IMR-90 (cell line): ENCODE measurements around the gene HEBP1. TPM values are rescaled to one million over a fixed set of nuclear protein-coding genes. Genes with fewer than 3 reads are reported as not detected.

Source experiments
- ATAC-seq: fragments of 200-7000 bp; cut with Tn5 transposase; 2 replicates; pipeline ENCODE4 v1.9.1; 2020; ENCODE audit warnings: low read depth, mild to moderate bottlenecking, moderate library complexity
- BruUV-seq: library from RNA; stranded (reverse); fragments of 400-500 nt; replicated peaks from 2 replicates; lab custom pipeline; 2021; lab: Mats Ljungman, UMichigan
- CTCF ChIA-PET: fragments of 300-600 bp; formaldehyde crosslinking; extraction: SDS; loops from one replicate; lab custom pipeline; 2021; ENCODE audit warnings: antibody characterized with exemption; lab: Yijun Ruan, JAX
- POLR2A ChIA-PET: fragments of 300-600 bp; sonication (Branson Sonifier 250); formaldehyde crosslinking; loops from one replicate; lab custom pipeline; 2022; ENCODE audit warnings: antibody characterized with exemption; ENCODE audit not compliant: unreplicated experiment; lab: Charles Lee
- DNase-seq: peaks from one replicate; pipeline ENCODE4 v3.0.0; 2013
- H2AFZ ChIP-seq: replicated peaks from 2 replicates; pipeline ENCODE3; 2013; ENCODE audit warnings: low read length, mild to moderate bottlenecking; ENCODE audit not compliant: poor library complexity
- H2AK5ac ChIP-seq: 2 replicates; pipeline ENCODE4 v1.6.1; 2013; ENCODE audit warnings: low read depth, low read length, inconsistent platforms
- H2AK9ac ChIP-seq: replicated peaks from 2 replicates; pipeline ENCODE3; 2013; ENCODE audit warnings: mild to moderate bottlenecking, low read depth, low read length, moderate library complexity; ENCODE audit not compliant: poor library complexity
- H2BK120ac ChIP-seq: 2 replicates; pipeline ENCODE4 v1.6.1; 2013; ENCODE audit warnings: low read depth, low read length, inconsistent platforms
- H2BK15ac ChIP-seq: 3 replicates; pipeline ENCODE4 v1.6.1; 2013; ENCODE audit warnings: low read depth, low read length, inconsistent platforms
- H2BK20ac ChIP-seq: 2 replicates; pipeline ENCODE4 v1.6.1; 2013; ENCODE audit warnings: low read depth, mild to moderate bottlenecking, inconsistent platforms, low read length, moderate library complexity
- H2BK5ac ChIP-seq: 2 replicates; pipeline ENCODE4 v1.6.1; 2013; ENCODE audit warnings: mild to moderate bottlenecking, low read depth, low read length, inconsistent platforms; ENCODE audit not compliant: poor library complexity, severe bottlenecking
- H3K14ac ChIP-seq: replicated peaks from 2 replicates; pipeline ENCODE4 v1.6.1; 2013; ENCODE audit warnings: low read depth, low read length, inconsistent platforms
- H3K18ac ChIP-seq: 2 replicates; pipeline ENCODE4 v1.6.1; 2013; ENCODE audit warnings: low read depth, low read length, control low read depth
- H3K23ac ChIP-seq: 2 replicates; pipeline ENCODE4 v1.6.1; 2013; ENCODE audit warnings: low read depth, low read length, inconsistent platforms
- H3K27ac ChIP-seq: 2 replicates; pipeline ENCODE4 v1.5.1; 2013; ENCODE audit warnings: mild to moderate bottlenecking, control low read depth, low read length; ENCODE audit not compliant: insufficient read depth
- H3K27me3 ChIP-seq: 2 replicates; pipeline ENCODE4 v1.6.1; 2013; ENCODE audit warnings: low read length; ENCODE audit not compliant: control insufficient read depth, insufficient read depth
- H3K36me3 ChIP-seq: 2 replicates; pipeline ENCODE4 v1.6.1; 2013; ENCODE audit warnings: low read length, mixed read lengths; ENCODE audit not compliant: control insufficient read depth, insufficient read depth
- H3K4ac ChIP-seq: 2 replicates; pipeline ENCODE4 v1.6.1; 2013; ENCODE audit warnings: low read depth, low read length, inconsistent platforms
- H3K4me1 ChIP-seq: 2 replicates; pipeline ENCODE4 v1.6.1; 2013; ENCODE audit warnings: low read length, mixed read lengths; ENCODE audit not compliant: control insufficient read depth, insufficient read depth
- H3K4me2 ChIP-seq: 2 replicates; pipeline ENCODE4 v1.6.1; 2013; ENCODE audit warnings: low read depth, mild to moderate bottlenecking, control low read depth, low read length, moderate library complexity
- H3K4me3 ChIP-seq: 2 replicates; pipeline ENCODE4 v1.5.1; 2013; ENCODE audit warnings: low read depth, mild to moderate bottlenecking, control low read depth, low read length, moderate library complexity; ENCODE audit not compliant: insufficient read depth
- H3K56ac ChIP-seq: 2 replicates; pipeline ENCODE4 v1.6.1; 2013; ENCODE audit warnings: low read length, inconsistent platforms; ENCODE audit not compliant: insufficient read depth; ENCODE audit errors: extremely low read depth
- H3K79me1 ChIP-seq, 2 experiments: 2 replicates each; pipeline ENCODE4 v1.6.1; 2013; ENCODE audit warnings: low read length in 2 of 2, inconsistent platforms in 1 of 2, low read depth in 1 of 2
- H3K9ac ChIP-seq: 2 replicates; pipeline ENCODE4 v1.6.1; 2013; ENCODE audit warnings: low read depth, low read length, control low read depth
- H3K9me1 ChIP-seq: 2 replicates; pipeline ENCODE4 v1.6.1; 2013; ENCODE audit warnings: low read length, inconsistent platforms; ENCODE audit not compliant: insufficient read depth
- H3K9me3 ChIP-seq: 2 replicates; pipeline ENCODE4 v1.6.1; 2013; ENCODE audit warnings: low read length; ENCODE audit not compliant: control insufficient read depth, insufficient read depth
- H4K20me1 ChIP-seq: 2 replicates; pipeline ENCODE4 v1.6.1; 2013; ENCODE audit warnings: low read length, inconsistent platforms; ENCODE audit not compliant: insufficient read depth
- H4K5ac ChIP-seq: 2 replicates; pipeline ENCODE4 v1.6.1; 2013; ENCODE audit warnings: mild to moderate bottlenecking, low read depth, low read length, control low read depth
- H4K8ac ChIP-seq, 2 experiments: 2 replicates each; pipeline ENCODE4 v1.6.1; 2013; ENCODE audit warnings: low read depth in 2 of 2, low read length in 2 of 2, control low read depth in 1 of 2, inconsistent platforms in 1 of 2
- H4K91ac ChIP-seq: 2 replicates; pipeline ENCODE4 v1.6.1; 2013; ENCODE audit warnings: low read depth, low read length, inconsistent platforms; ENCODE audit not compliant: insufficient read depth
- POLR2A ChIP-seq: IDR thresholded peaks from 2 replicates; pipeline ENCODE4 v1.6.1; 2012; ENCODE audit warnings: mild to moderate bottlenecking, low read depth, low read length
- RCOR1 ChIP-seq: IDR thresholded peaks from 2 replicates; pipeline ENCODE4 v1.6.1; 2012; ENCODE audit warnings: mild to moderate bottlenecking, low read length, improper control_type of control experiment; ENCODE audit not compliant: insufficient replicate concordance
- WGBS, 2 experiments: methylation state at CpG; one replicate each; pipeline versions ENCODE4 v1.1.5 to v1.1.7; 2013; ENCODE audit warnings: missing lambda C conversion rate in 2 of 2; ENCODE audit not compliant: insufficient read length in 1 of 2; ENCODE audit errors: extremely low coverage in 2 of 2; 5-methylcytosine and 5-hydroxymethylcytosine counted together
- dilution Hi-C: fragments of 300-500 bp; cut with HindIII; formaldehyde crosslinking; loops from one replicate; pipeline ENCODE4 v1.14.3; 2018; ENCODE audit warnings: low sequenced_read_pairs; ENCODE audit not compliant: unreplicated experiment
- in situ Hi-C: fragments of 300-500 bp; cut with MboI; formaldehyde crosslinking; loops from 3 replicates; pipeline ENCODE4 v1.14.3; 2019; ENCODE audit warnings: low sequenced_read_pairs, inconsistent platforms, mixed read lengths
- intact Hi-C: fragments of 100-400 bp; cut with micrococcal nuclease; formaldehyde crosslinking; loops from 2 replicates; pipeline ENCODE4 v1.10.0; 2022
- polyA plus RNA-seq, 3 experiments: library from polyadenylated mRNA; depleted of rRNA; stranded (reverse); fragments of >200 nt; gene quantifications; 2 replicates each; pipeline ENCODE4 v1.2.3, GENCODE V29; 2012; ENCODE audit warnings: low replicate concordance in 1 of 3
- total RNA-seq: library from RNA; depleted of rRNA; stranded (reverse); fragments of >200 nt; gene quantifications from 2 replicates; pipeline ENCODE4 v1.2.3, GENCODE V29; 2012

Gene HEBP1
- total and polyA plus RNA-seq, 2 of the 4 experiments (the other 2 are of a cell fraction), result 18.8 to 49.2 TPM

DNA sequence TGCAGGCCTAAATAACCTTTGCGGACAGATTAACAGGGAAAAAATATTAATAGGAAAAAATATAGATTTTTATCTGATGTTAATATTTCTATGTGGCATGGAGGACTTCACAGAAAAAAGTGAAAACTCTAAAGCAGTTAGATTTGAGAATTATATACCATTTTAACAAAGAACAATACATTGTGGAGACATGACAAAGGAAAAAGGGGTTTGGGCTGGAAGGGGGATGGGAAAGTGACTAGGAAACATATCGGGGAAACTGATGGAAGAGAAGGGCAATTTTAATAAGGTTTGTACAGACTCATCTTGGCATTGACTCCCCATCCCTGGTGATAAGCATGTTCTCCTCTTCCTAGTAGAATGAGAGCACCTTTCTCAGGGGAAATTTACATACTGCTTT lies 27.0 kb downstream of the HEBP1 start:
- CTCF ChIA-PET, result no interaction called here
- POLR2A ChIA-PET, result no interaction called here

More for the DNA sequence above, 27.0 kb downstream of the HEBP1 start:
- H2AK9ac ChIP-seq, result no peak overlapping the region
- H3K4me2 ChIP-seq, result no peak overlapping the region
- H3K9ac ChIP-seq, result no peak overlapping the region
- peaks cover 18 to 32% of the 10 kb centered on the region in 2 experiments for H3K79me1 ChIP-seq
- no peak overlapping the region for H2BK15ac ChIP-seq
- H3K18ac ChIP-seq, result no peak overlapping the region
- H3K14ac ChIP-seq, result no peak overlapping the region
- no peak overlapping the region for H3K4me3 ChIP-seq
- TF ChIP-seq RCOR1, result no peak
- no peak for TF ChIP-seq POLR2A
- ATAC-seq (no peak), DNase-seq (no peak)
- H4K8ac ChIP-seq, result no peak overlapping the region
- H4K91ac ChIP-seq, result no peak overlapping the region
- H3K9me1 ChIP-seq, result peaks cover 14% of the 10 kb centered on the region
- dilution Hi-C loops (no loop called here), intact Hi-C loops (no loop called here), in situ Hi-C loops (no loop called here)
- H3K56ac ChIP-seq, result no peak overlapping the region
- WGBS, 2 experiments, result no CpG with 5 or more reads among the region's 2 CpGs
- H3K4me1 ChIP-seq, result peaks cover 6% of the 10 kb centered on the region
- H2AK5ac ChIP-seq, result no peak overlapping the region
- no peak overlapping the region for H4K5ac ChIP-seq
- H2BK5ac ChIP-seq, result no peak overlapping the region
- BruUV-seq, result no TSS peak
- no peaks in the 10 kb centered on the region for H4K20me1 ChIP-seq
- no peak overlapping the region for H2BK120ac ChIP-seq
- peaks cover 30% of the 10 kb centered on the region for H3K36me3 ChIP-seq
- no peak overlapping the region for H3K23ac ChIP-seq
- H2AFZ ChIP-seq, result no peak overlapping the region
- no peak overlapping the region for H3K4ac ChIP-seq
- no peak overlapping the region for H3K27ac ChIP-seq
- no peaks in the 10 kb centered on the region for H3K27me3 ChIP-seq
- H2BK20ac ChIP-seq, result no peak overlapping the region
- peaks cover 3% of the 10 kb centered on the region; the same call in 1 of the 2 replicates for H3K9me3 ChIP-seq
